CD1c-positive myeloid dendritic cell (primary cell): ENCODE measurements around the gene RNF144A.
A peak's percentile ranks its signal among the peaks of the same experiment; 100 is the strongest.

ENCODE experiments used
- DNase-seq: peaks from one replicate; pipeline ENCODE4 v3.0.0-alpha.2; 2016; ENCODE audit errors: extremely low spot score

The RNF144A gene

DNA sequence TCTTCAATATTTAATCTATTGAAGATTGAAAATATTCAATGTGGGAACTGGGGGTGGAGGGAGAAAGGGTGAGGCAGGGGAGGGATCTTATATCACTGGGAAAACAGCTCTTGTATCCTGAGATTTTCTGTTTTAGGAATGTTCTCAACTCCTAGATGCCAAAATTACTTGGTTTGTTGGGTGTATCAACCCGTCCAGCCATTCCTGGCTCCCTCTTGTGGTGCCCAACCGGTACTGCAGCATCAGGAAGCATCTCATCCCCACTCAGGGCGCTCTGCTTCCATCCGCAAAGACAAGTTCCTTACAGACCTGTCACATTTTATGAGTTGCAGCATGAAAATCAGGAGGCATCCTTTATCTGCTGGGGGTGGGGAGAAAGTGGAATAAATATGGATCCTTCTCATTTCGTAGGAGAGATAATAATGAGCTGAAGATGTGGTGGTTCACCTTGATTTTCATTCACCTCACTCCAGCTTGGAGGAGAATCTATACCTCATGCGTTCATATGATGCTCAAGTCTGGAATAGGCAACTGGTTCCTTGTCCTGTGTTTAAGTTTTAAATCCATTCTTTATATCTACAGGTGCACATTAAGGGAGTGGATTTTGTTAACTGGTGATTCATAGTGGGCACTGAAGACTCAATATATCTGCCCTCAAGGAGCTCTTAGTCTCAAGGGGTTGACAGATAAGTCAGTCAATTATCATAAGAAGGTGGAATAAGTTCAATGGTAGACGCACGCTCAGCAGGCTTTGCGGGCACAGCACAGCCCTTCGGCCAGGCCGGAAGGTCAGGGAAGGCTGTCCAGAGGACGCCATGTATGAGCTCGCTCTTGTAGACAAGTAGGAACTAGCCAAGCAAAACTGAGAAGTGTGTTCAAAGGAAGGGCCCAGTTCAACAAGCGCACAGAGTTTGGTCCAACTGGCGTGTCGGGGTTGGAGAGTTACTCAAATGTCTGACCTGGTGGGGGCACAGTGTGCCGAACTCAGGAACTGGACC is 127.3 kb downstream of the RNF144A start:
- DNase-seq = peak; percentile 68

DNA sequence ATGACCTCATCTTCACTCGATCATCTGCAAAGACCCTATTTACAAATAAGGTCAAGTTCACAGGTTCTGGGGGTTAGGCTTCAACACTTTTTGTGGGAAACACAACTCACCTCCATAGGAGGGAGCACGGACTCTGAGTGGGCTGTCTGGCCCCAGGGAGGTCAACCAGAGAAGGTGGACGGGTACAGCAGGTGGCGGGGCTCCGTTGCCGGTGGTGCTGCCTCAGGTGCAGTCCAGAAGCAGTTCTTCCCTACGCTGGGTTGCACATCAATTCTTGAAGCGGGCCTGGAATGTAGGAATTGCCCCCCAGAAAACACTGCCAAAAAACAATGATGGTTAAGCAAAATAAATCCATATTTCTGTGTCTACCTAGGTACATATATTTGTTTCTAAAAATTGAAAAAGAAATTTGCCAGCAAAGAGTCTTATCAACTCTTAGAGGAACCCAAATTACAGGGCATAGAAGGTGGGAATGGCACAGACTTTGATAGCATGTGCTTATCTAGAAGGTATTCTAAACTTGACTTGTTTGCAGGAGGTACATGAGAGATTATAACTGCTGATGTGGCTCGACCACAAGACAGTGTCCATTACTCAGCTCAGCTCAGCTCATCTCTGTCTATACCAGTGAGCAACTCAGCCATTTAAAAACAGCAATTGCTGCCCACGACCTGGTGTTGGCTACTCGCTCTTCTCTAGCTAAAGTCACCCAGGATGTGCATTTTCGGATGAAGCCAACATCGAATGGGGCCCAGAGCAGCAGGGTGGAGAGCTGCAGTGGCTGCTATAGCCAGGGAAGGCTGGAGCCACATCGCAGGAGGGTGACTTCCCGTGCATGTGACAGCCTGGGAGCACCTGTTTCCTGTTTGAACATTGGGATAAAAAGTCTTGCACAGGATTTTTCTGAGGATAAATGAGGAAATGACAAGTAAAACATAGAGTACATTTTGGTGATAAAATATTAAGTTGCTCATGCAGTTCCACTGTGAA is 128.7 kb downstream of the RNF144A start:
- no peak for DNase-seq

DNA sequence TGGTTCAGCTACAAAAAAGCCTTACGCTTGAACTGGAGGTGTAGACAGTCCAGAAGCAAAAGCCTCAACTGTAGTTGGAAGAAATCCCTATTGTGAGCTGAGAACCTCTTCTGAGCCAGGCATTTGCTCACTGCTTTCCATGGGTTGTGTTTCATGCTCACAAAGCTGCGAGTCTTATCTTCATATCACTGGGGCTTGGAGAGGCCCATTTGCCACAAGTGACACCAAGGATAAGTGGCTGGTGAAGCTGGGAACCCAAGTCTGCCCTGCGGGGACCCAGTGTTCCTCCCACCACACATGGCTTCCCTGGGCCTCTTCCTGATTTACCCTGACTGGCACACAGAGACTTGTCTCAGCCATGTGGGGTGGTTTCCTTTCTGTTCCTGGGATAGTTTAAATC is 130.4 kb downstream of the RNF144A start:
- no peak for DNase-seq

DNA sequence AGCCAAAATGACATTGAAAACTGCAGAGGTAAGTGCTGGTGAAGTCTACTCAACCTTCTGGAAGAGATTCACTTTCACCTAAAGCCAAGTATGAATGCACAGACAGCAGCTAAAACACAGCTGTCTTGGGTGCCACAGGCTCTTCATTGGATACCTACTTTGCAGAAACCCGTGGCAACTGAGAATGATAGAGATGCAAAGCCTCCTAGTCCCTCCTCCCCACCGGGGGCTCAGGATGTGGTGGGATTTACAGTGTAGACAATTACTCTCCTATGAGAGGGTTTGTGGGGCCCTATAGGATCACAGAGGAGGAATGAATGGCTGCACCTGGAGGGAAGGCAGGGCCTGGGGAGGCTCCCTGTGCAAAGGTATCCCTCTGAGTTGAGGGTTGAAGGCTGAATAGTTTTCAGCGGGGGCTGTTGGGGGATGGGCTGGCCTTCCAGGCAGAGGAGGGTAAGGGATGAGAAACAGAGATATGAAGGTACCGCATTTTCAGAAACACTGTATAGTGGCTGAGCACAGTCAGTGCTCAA is 131.6 kb downstream of the RNF144A start:
- DNase-seq = no peak

DNA sequence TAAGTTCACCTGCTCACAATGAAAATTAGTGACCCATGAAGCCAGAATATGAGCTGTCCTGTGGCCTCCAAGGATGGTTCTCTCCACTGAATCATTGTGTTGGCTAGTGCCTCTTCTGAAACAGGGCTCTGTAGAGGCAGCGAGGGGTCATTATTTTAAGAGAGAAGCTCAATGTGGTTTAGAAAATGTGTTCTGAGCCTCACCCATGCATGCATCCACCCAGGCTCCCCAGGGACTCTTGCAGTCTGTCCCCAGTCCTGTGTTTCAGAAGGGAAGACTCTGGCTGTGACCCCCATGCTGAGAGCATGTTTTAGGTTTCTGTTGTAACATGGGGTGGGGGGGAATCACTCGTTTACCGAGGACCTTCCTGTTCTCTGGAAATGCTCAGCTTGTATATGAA is 135.2 kb downstream of the RNF144A start:
- DNase-seq = no peak

DNA sequence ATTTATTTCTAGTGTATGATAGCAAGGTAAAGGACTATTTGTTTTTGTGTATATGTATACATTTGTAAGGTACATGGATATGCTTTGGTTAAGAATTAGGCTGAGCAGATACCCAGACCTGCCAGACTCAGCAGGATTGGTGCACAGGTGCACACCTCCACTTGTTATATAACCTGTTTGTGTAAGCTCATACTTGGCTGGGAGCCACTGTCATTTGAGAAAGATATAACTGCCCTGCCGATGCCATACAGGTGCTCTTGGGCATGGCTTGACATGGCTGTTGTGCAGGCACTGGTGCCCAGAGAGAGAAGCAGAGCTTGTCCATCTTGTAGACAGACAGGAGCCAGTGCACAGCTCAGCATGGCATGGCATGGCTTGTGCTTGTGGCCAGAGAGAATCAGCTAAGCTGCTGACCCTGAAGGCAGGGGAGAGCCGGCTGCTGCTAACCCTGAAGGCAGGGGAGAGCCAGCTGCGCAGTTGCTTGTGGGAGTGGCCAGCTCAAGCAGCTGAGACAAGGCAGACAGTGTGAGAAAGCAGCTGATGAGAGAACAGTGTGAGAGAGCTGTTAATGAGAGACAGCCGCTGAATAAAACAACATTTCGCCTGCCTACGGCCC is 136.5 kb downstream of the RNF144A start:
- DNase-seq = no peak

DNA sequence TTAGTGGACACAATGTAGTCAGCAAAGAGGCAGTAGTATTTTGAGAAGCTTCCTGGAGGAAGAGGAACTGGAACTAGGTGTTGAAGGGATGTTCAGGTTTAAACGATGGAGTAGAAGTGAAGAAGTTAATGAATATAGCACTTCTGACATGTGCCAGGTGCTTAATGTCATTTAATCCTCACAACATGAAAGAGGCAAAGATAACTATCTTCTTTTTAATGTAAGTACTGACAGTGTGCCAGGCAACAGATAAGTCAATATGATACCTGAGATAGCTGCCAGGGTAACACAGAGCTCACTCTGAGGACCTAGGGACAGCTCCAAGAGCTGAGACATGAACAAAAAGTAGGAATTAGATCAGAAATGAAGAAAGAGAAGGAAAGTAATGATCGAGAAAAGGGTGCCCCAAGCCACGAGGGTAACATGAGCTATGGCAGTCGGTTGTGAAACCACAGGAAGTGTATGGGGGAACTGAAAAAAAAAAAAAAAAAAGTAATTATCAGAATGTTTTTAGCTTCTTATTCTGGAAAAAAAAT is 140.7 kb downstream of the RNF144A start:
- peak; percentile 61 for DNase-seq

DNA sequence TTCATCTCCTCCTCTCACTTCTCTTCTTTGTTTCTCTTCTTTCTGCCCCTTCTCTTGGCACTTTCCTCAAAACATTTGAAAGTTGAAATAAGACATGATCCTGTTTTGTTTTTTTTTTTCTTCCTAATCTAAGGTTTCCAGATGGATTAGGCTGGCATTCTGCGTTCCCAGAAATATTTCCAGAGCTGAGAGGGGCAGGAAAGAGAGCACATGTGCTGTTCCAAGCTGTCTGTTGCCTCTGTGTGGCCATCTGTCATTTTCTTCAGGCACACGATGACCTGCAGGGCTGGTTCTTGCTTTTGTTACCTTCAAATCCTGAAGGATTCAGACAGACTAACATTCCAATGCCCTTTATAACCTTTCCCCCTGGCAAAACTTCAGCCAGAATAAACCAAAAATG is 142.9 kb downstream of the RNF144A start:
- DNase-seq = no peak

DNA sequence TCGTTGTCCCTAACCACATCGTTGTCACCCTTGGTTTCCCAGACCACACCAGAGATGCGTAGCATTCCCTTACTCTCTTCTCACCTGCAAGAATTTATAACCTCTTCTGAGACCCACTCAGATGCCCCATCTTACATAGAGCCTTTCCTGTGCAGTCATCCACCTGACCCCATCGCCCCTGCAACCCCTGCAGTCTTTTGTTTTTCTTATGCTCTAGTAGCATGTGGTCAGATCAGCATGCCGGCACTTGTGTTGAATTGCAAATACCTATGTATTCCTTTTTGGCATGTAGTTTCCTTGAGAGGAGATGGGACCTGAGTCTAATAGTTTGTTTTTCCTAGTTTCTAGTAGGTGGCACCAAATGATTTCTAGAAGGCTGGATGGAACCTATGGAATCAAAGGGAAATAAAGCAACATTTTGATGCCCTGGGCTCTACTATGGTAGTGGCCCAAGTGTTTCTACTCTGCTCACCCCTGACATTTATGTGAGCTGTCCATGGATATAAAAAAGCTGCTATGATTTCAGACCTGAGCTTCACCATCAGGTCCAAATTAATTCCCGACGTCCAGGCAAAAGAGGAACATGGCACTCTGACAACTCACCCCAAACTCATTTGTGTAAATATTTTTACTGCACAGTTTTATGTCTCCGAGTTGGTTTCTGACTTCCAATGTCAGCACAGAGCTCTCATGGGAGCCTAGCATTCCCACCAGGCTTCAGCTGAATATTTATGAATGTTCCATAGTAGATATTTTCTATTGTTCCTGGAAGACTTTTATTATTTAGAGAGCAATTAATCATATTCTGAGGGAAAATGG is 143.6 kb downstream of the RNF144A start:
- no peak for DNase-seq

DNA sequence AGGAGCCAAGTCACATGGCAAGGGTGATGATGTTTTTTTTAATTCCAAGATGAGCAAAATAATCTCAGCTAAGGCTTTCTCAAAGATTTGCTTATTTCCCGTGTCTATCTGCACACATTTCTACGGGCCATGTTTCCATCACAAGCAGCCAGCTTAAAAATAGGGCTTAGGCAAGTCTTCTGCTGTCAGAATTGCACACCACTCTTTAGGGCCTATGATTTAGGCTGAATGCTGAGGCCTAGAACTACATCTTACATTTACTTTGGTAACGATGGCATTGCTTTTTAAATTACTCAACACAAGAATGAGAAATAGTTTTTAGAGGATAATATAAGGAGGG is 144.2 kb downstream of the RNF144A start:
- DNase-seq = no peak

DNA sequence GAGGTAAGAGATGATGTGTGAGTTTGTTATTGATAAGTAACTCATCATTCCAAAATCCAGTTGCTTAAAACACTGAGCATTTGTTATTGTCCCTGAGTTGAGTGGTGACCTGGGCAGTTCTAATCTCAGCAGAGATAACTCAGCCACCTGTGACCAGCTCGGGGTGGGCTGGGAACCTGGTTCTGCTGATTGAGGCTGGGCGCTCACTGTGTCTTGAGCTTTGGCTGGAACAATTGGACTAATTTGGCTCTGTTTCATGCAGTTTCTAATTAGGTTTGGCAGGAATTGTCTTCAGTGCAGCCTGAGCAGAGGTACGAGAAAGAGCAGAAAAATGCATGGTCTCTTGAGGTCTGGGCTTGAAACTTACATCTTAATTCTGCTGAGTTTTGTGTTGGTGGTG is 144.7 kb downstream of the RNF144A start:
- no peak for DNase-seq

DNA sequence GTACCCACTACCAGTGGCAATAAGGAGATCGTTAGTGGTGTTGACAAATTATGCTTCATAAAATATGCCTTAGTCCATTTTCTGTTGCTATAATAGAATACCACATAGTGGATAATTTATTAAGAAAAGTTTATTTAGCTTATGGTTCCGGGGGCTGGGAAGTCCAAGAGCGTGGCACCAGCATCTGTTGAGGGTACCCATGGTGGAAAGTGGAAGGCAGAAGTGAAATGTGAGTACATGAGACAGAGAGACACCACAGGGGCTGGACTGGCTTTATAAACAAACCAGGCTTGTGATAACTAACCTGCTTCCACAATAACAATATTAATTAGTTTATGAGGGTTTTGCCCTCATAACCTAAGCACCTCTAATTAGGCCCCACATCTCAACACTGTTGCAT is 146.6 kb downstream of the RNF144A start:
- no peak for DNase-seq

DNA sequence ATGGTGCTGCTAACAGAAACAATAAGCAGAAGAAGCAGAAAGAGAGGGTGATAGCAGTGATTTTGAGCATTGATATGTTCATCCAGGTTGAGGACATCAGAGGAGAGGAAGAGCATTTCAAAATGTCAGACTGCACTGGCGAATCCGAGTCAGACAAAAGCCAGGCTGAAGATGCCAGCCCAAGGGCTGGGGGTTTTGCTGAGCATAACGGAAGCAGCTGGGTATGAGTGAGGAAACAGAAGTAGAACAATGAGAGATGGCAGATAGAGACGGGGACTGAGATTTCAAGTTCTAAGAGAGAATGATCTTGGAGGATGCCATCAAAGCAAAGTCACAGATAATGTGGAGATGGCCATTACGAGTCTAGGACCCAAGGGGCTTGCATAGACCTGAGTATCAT is 151.2 kb downstream of the RNF144A start:
- no peak for DNase-seq

DNA sequence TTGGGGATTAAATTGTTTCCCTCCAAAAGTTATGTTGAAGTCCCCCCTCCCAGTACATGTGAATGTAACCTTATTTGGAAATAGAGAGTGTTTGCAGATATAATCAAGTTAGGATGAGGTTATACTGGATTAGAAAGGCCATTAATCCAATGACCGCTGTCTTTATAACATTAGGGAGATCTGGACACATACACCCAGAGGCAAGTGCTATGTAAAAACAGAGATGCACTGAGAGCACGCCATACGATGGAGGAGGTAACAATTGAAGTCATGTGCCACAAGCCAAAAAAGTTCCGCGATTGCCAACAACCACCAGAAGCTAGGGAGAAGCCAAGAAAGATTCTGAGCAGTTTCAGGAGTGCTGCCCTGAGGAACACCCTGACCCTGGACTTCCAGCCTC is 153.3 kb downstream of the RNF144A start:
- no peak for DNase-seq

DNA sequence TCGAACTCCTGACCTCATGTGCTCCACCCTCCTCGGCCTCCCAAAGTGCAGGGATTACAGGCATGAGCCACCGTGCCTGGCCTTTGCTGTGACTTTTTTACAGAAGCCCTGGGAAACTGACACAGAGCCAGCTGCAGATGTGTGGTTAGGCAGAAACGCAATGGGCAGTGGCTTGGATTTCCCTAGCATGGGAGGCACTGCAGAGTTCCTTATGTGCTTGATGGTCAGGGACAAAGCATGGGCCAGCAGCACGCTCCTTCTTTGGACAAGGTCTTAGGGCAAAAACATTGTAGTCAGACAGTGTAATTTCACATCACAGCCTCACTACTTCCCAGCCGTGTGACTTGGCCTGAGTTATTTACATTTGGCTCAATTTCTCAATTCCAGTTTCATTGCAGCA is 153.9 kb downstream of the RNF144A start:
- DNase-seq = peak; percentile 9

DNA sequence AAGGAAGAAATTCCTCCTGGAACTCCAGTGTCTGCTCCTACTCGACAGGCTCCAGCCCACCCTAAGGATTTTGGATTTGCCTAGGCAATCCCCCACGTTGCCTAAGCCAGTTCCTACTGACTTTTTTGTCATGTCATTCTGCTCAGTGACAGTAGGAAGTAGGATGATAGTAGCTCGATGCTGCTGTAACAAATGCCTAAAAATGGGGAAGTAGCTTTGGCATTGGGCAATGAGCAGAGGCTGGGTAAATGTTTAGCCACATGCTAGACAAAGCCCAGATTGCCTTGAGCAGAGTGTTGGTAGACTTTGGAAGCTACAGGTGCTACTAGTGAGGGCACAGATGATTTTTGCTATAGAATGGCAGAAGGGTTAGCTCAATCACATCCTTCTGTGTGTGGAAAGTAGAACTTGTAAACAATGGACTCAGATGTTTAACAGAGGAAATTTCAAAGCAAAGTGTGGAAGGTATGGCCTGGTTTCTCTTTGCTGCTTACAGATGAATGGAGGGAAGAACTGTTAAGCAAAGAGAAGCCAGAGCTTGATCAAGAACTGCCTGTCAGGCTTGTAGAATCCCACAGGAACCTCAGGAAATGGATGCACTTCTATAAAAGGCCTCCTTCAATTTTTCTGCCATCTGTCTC is 154.8 kb downstream of the RNF144A start:
- DNase-seq = peak; percentile 85

DNA sequence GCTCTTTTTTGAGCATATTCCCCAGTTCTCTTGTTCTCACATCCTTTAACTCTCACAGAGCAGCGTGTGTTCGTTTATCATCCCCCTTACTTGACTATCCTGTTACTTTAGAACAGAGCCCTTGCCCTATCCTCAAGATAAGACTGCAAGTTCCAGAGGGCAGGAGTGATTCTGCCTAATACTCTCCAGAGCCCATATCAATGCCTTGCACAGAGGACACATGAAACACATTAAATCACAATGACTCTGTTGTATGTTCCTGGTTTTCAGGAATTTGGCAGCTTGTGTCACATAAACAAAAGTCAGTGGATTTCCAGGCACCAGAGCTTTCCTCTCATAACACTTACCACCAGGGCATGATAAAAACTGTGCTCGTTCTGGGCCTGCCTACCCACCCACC is 156.7 kb downstream of the RNF144A start:
- no peak for DNase-seq

DNA sequence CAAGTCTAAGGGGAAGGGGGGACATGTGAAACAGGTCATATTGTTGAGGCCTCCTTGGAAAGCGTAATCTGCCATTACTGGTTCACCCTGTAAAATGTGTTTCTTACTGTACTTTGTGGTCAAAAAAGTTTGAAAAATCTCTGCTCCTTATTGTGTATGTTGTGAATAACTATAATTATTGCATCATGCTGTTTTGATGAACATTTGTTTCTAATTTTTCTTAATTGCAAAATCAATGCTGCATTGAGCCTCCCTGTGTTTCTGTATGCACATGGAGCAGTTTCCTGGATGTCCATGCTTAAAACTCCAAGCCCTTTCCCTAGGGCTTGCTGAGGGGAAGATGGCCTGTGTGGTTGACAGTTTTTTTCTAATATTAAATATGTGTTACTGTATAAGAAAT is 158.6 kb downstream of the RNF144A start:
- DNase-seq = no peak

DNA sequence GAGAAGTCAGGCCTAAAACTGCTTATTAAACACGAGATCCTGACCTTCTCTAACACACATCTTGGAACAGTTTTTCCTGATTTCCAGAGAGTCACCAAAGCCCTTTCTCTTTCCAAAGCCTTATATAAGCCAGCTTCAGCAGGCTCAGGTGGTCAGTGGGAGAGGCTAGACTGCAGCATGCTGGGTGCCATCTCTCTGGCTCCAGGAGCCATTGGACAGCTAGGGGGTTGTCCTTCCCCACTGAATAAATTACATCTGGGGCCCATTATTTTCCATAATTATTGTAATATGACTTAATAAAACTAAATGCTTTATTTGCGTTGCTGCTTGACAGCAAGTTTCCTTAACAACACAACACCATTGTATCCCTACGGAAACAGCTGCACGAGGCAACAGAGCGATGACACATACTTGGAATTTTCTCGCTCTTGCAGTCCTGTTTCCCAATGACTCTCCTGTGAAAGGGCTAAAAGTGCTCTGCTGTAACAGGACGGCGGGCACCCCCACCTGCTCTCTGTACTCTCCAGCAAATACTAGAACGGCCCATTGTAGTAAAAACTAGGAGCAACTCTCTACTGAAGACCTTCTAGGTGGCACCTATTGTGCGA is 160.6 kb downstream of the RNF144A start:
- DNase-seq = no peak
